ENCODE data around the gene DXO. TPM values are rescaled to one million over a fixed set of nuclear protein-coding genes. Genes with fewer than 3 reads are reported as not detected.
A peak's percentile ranks its signal among the peaks of the same experiment; 100 is the strongest.

The DXO gene
- total and polyA plus RNA-seq, 3 donors from 2014 or later = 43.7 to 96.6 (median 59.1) TPM

- peak; percentile 43 for DNase-seq
- 31 to 40% methylated on average over 5 of the region's 5 CpGs for WGBS, 2 donors
- H3K9me3 ChIP-seq = no peaks in the 10 kb centered on the region
- H3K36me3 ChIP-seq (ENCODE audit: low read depth, missing control alignments) = no peaks in the 10 kb centered on the region
- no peaks in the 10 kb centered on the region for H3K27me3 ChIP-seq
- H3K4me3 ChIP-seq = no peak overlapping the region
- no peaks in the 10 kb centered on the region for H3K4me1 ChIP-seq
- H3K27ac ChIP-seq = no peak overlapping the region
- TF ChIP-seq POLR2A (IDR thresholded peaks at IDR 0.05) (no peak), CTCF (IDR thresholded peaks at IDR 0.05) (no peak)
- intact Hi-C loops (cut with DNase I; ENCODE audit: low total_unique reads) = no loop called here
Measured at GRCh38 chr6:31922942-31923341, 49.0 kb downstream of the DXO start.

GRCh38 chr6:31920811-31921210 is 51.1 kb downstream of the DXO start:
- DNase-seq = no peak
- intact Hi-C loops (cut with DNase I; ENCODE audit: low total_unique reads) = no loop called here
- Histone ChIP-seq H3K36me3 (ENCODE audit: low read depth, missing control alignments) (no peaks in the 10 kb centered on the region), H3K27me3 (no peaks in the 10 kb centered on the region), H3K4me3 (no peak overlapping the region), H3K9me3 (no peaks in the 10 kb centered on the region), H3K27ac (no peak overlapping the region), H3K4me1 (peaks cover 2% of the 10 kb centered on the region)
- TF ChIP-seq CTCF (IDR thresholded peaks at IDR 0.05) = no peak
- TF ChIP-seq POLR2A (IDR thresholded peaks at IDR 0.05) = no peak
- WGBS, 2 donors = 73 to 87% methylated on average over 2 of the region's 2 CpGs

MicroRNAs within 50 kb of the gene (microRNA counts, 767-probe panel; counts per million panel counts)
- 0 to 152 counts per million in 2 donors for microRNA hsa-miR-1236

Small RNA genes lying within 50 kb of the gene (microRNA-seq; reads per million reads assigned to microRNA genes)
- gene MIR1236 (ENCODE audit: borderline number of aligned reads in 2 of 2, borderline replicate concordance in 1 of 2) = 0 to 2.8 reads per million in 2 donors

Small RNA genes lying within 50 kb of the gene (small RNA-seq; reads per million reads assigned to genes)
- gene AL645922.1 = 0 reads per million in 2 donors

Other genes with a start within 250 kb of the DXO start
Only the 30 nearest of the 33 such genes appear.
- gene MSH5, start 232.1 kb downstream of the DXO start, total RNA-seq = 100 to 1,000 TPM in 1 of 2 donors, 10 to 100 TPM in 1; 77.6 to 135 TPM
- gene MSH5, start 232.1 kb downstream of the DXO start, polyA plus RNA-seq (ENCODE audit: insufficient read depth, low read depth, low replicate concordance) = 36.2 TPM
- gene SAPCD1, start 209.5 kb downstream of the DXO start, total RNA-seq = 10 to 100 TPM; 10.4 to 11.6 TPM
- 5.9 TPM for gene SAPCD1, start 209.5 kb downstream of the DXO start, polyA plus RNA-seq (ENCODE audit: insufficient read depth, low read depth, low replicate concordance)
- 1 to 10 TPM; 3.1 to 6.3 TPM for gene VWA7, start 194.8 kb downstream of the DXO start, total RNA-seq
- gene VWA7, start 194.8 kb downstream of the DXO start, polyA plus RNA-seq (ENCODE audit: insufficient read depth, low read depth, low replicate concordance) = 2.7 TPM
- gene VARS1, start 176.4 kb downstream of the DXO start, total RNA-seq = 100 to 1,000 TPM in 1 of 2 donors, 10 to 100 TPM in 1; 94.8 to 131 TPM
- gene VARS1, start 176.4 kb downstream of the DXO start, polyA plus RNA-seq (ENCODE audit: insufficient read depth, low read depth, low replicate concordance) = 156 TPM
- gene LSM2, start 165.2 kb downstream of the DXO start, total RNA-seq = 10 to 100 TPM; 43.3 to 49.6 TPM
- 55.5 TPM for gene LSM2, start 165.2 kb downstream of the DXO start, polyA plus RNA-seq (ENCODE audit: insufficient read depth, low read depth, low replicate concordance)
- 10 to 100 TPM; 30.3 to 87.9 TPM for gene HSPA1L, start 156.9 kb downstream of the DXO start, total RNA-seq
- gene HSPA1L, start 156.9 kb downstream of the DXO start, polyA plus RNA-seq (ENCODE audit: insufficient read depth, low read depth, low replicate concordance) = 103 TPM
- gene HSPA1A, start 156.6 kb downstream of the DXO start, total RNA-seq = 100 to 1,000 TPM; 113 to 151 TPM
- gene HSPA1A, start 156.6 kb downstream of the DXO start, polyA plus RNA-seq (ENCODE audit: insufficient read depth, low read depth, low replicate concordance) = 90.4 TPM
- 100 to 1,000 TPM; 167 to 204 TPM for gene HSPA1B, start 144.4 kb downstream of the DXO start, total RNA-seq
- gene HSPA1B, start 144.4 kb downstream of the DXO start, polyA plus RNA-seq (ENCODE audit: insufficient read depth, low read depth, low replicate concordance) = 127 TPM
- 10 to 100 TPM; 31.7 to 65.9 TPM for gene NEU1, start 109.3 kb downstream of the DXO start, total RNA-seq
- gene NEU1, start 109.3 kb downstream of the DXO start, polyA plus RNA-seq (ENCODE audit: insufficient read depth, low read depth, low replicate concordance) = 27.4 TPM
- gene SLC44A4, start 93.1 kb downstream of the DXO start, total RNA-seq = 1 to 10 TPM in 1 of 2 donors, under 1 TPM in 1; 0.87 to 1.2 TPM
- 6.3 TPM for gene SLC44A4, start 93.1 kb downstream of the DXO start, polyA plus RNA-seq (ENCODE audit: insufficient read depth, low read depth, low replicate concordance)
- 100 to 1,000 TPM; 102 to 106 TPM for gene EHMT2, start 74.4 kb downstream of the DXO start, total RNA-seq
- 82.2 TPM for gene EHMT2, start 74.4 kb downstream of the DXO start, polyA plus RNA-seq (ENCODE audit: insufficient read depth, low read depth, low replicate concordance)
- gene ZBTB12, start 70.1 kb downstream of the DXO start, total RNA-seq = 1 to 10 TPM; 5.3 to 5.6 TPM
- 6.3 TPM for gene ZBTB12, start 70.1 kb downstream of the DXO start, polyA plus RNA-seq (ENCODE audit: insufficient read depth, low read depth, low replicate concordance)
- gene C2, start 44.4 kb downstream of the DXO start, total RNA-seq = 1 to 10 TPM; 5.1 to 6.3 TPM
- 24.8 TPM for gene C2, start 44.4 kb downstream of the DXO start, polyA plus RNA-seq (ENCODE audit: insufficient read depth, low read depth, low replicate concordance)
- 1 to 10 TPM; 4.8 to 5.8 TPM for gene CFB, start 26.0 kb downstream of the DXO start, total RNA-seq
- 38.6 TPM for gene CFB, start 26.0 kb downstream of the DXO start, polyA plus RNA-seq (ENCODE audit: insufficient read depth, low read depth, low replicate concordance)
- 100 to 1,000 TPM; 181 to 219 TPM for gene NELFE, start 13.2 kb downstream of the DXO start, total RNA-seq
- 292 TPM for gene NELFE, start 13.2 kb downstream of the DXO start, polyA plus RNA-seq (ENCODE audit: insufficient read depth, low read depth, low replicate concordance)
- 10 to 100 TPM; 59.2 to 73.0 TPM for gene SKIC2, start 13.0 kb downstream of the DXO start, total RNA-seq
- 39.6 TPM for gene SKIC2, start 13.0 kb downstream of the DXO start, polyA plus RNA-seq (ENCODE audit: insufficient read depth, low read depth, low replicate concordance)
- gene C4A, start 9.9 kb upstream of the DXO start, total RNA-seq = 100 to 1,000 TPM in 1 of 2 donors, 10 to 100 TPM in 1; 24.6 to 123 TPM
- 114 TPM for gene C4A, start 9.9 kb upstream of the DXO start, polyA plus RNA-seq (ENCODE audit: insufficient read depth, low read depth, low replicate concordance)
- gene C4B, start 42.7 kb upstream of the DXO start, total RNA-seq = 10 to 100 TPM; 21.3 to 96.7 TPM
- gene C4B, start 42.7 kb upstream of the DXO start, polyA plus RNA-seq (ENCODE audit: insufficient read depth, low read depth, low replicate concordance) = 125 TPM
- 1 to 10 TPM in 1 of 2 donors, under 1 TPM in 1; 0.81 to 1.7 TPM for gene CYP21A2, start 66.3 kb upstream of the DXO start, total RNA-seq
- gene CYP21A2, start 66.3 kb upstream of the DXO start, polyA plus RNA-seq (ENCODE audit: insufficient read depth, low read depth, low replicate concordance) = 0.96 TPM
- gene TNXB, start 137.2 kb upstream of the DXO start, total RNA-seq = 10 to 100 TPM; 42.4 to 44.0 TPM
- 78.2 TPM for gene TNXB, start 137.2 kb upstream of the DXO start, polyA plus RNA-seq (ENCODE audit: insufficient read depth, low read depth, low replicate concordance)
- gene ATF6B, start 156.1 kb upstream of the DXO start, total RNA-seq = 100 to 1,000 TPM; 120 to 138 TPM
- 76.3 TPM for gene ATF6B, start 156.1 kb upstream of the DXO start, polyA plus RNA-seq (ENCODE audit: insufficient read depth, low read depth, low replicate concordance)
- gene FKBPL, start 158.2 kb upstream of the DXO start, total RNA-seq = 1 to 10 TPM; 7.2 to 9.5 TPM
- 11.6 TPM for gene FKBPL, start 158.2 kb upstream of the DXO start, polyA plus RNA-seq (ENCODE audit: insufficient read depth, low read depth, low replicate concordance)
- 1 to 10 TPM; 4.2 to 6.2 TPM for gene PRRT1, start 179.8 kb upstream of the DXO start, total RNA-seq
- gene PRRT1, start 179.8 kb upstream of the DXO start, polyA plus RNA-seq (ENCODE audit: insufficient read depth, low read depth, low replicate concordance) = 6.1 TPM
- gene PPT2, start 182.0 kb upstream of the DXO start, total RNA-seq = 10 to 100 TPM; 33.9 to 92.8 TPM
- gene PPT2, start 182.0 kb upstream of the DXO start, polyA plus RNA-seq (ENCODE audit: insufficient read depth, low read depth, low replicate concordance) = 18.9 TPM
- 10 to 100 TPM; 24.3 to 25.7 TPM for gene EGFL8, start 192.5 kb upstream of the DXO start, total RNA-seq
- gene EGFL8, start 192.5 kb upstream of the DXO start, polyA plus RNA-seq (ENCODE audit: insufficient read depth, low read depth, low replicate concordance) = 13.9 TPM
- gene AGPAT1, start 203.9 kb upstream of the DXO start, total RNA-seq = 100 to 1,000 TPM; 107 to 115 TPM
- 158 TPM for gene AGPAT1, start 203.9 kb upstream of the DXO start, polyA plus RNA-seq (ENCODE audit: insufficient read depth, low read depth, low replicate concordance)
- 10 to 100 TPM; 76.1 to 79.0 TPM for gene RNF5, start 206.3 kb upstream of the DXO start, total RNA-seq
- 67.1 TPM for gene RNF5, start 206.3 kb upstream of the DXO start, polyA plus RNA-seq (ENCODE audit: insufficient read depth, low read depth, low replicate concordance)
- 1 to 10 TPM; 5.8 to 8.6 TPM for gene AGER, start 212.1 kb upstream of the DXO start, total RNA-seq
- 7.8 TPM for gene AGER, start 212.1 kb upstream of the DXO start, polyA plus RNA-seq (ENCODE audit: insufficient read depth, low read depth, low replicate concordance)
- gene PBX2, start 218.1 kb upstream of the DXO start, total RNA-seq = 100 to 1,000 TPM in 1 of 2 donors, 10 to 100 TPM in 1; 97.9 to 111 TPM
- 65.0 TPM for gene PBX2, start 218.1 kb upstream of the DXO start, polyA plus RNA-seq (ENCODE audit: insufficient read depth, low read depth, low replicate concordance)
- 1 to 10 TPM; 5.4 to 7.7 TPM for gene GPSM3, start 220.5 kb upstream of the DXO start, total RNA-seq
- gene GPSM3, start 220.5 kb upstream of the DXO start, polyA plus RNA-seq (ENCODE audit: insufficient read depth, low read depth, low replicate concordance) = 11.3 TPM